SIG-M5 (cell line): ENCODE data around the gene STN1.
"Not testable (repeated sequence)": the region's sequence is repeated elsewhere in the genome, so short reads cannot be mapped to it uniquely, and the experiment has no call there.

Source experiments
- DNase-seq: peaks from one replicate; lab custom pipeline; 2025; lab: John Stamatoyannopoulos, UW

STN1 gene

DNA sequence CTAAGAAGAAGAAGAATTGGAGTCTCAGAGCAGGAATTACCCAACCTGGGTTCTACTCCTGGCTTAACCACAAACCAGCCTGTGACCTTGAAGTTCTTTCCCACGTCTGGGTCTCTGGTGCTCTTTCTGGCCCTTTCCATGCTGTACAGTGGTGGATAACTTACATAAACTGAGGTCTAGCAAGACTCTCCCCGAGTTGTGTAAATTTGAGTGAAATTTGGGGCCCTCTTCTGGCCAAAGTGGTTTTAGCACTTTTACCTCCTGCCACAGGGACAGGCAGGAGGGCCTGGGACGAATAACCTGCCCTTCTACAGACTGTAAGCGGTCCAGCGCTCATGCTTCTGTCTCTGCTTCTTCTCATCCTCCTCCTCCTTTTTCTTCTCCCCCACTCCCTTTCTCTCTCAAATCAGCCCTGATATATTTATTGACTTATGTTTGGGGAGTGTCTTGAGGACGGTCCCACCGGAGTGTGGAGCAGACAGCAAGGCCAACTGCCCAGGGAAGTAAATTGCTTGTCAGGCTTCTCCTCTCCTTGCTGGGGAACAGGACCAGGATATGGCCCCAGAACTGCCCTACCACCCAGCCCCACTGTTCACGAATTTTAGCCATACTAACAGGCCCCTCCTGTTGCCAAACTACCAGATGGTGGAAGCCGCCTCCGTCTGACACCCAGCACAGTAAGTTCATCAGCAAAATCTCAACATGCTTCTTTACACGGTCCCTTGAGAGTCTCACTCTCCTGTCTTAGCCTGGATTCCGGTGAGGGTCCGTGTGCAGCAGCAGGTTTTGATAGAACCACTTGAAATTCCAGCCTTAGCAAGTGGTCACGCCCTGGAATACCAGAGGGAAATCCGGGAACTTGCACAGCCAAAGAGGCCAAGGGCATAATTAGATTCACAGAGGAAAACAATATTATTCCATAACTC is 58.6 kb downstream of the STN1 start:
- DNase-seq = no peak

DNA sequence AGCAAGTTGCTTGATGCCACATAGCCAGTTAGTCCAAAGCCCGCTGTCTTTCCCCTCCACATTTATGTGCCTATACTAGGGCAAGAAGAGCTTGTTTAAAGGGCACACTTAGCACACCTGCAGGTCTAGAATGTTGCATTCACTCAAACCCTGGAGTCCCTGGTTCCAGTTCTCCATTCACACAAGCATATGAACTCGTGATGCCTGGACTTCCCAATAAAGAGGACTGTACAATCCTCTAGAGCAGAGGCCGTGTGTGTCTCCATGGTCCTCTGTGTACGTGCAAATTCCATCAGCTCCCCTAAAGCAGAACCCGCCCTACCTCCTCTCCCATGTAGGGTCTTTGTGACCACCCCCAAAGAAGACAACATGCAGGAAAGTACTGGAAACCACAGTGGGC is 59.6 kb downstream of the STN1 start:
- DNase-seq = no peak

DNA sequence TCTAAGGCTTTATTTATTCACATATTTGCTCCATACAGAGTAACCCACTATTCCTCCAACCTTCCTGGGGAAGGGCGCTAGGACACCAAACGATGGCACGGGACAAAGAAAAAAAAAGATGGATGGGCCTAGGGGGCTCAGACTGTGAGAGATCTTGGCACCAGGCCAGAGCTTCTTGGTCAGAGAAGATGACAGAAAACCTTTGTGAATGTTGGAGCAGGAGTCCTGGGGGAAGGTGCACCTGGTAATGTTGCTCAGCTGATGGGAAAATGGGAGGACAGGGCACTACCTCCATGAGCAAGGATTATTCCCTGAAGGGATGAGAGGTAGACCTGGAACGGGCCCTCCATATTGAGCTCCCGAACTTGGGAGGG is 61.2 kb downstream of the STN1 start:
- DNase-seq = no peak

DNA sequence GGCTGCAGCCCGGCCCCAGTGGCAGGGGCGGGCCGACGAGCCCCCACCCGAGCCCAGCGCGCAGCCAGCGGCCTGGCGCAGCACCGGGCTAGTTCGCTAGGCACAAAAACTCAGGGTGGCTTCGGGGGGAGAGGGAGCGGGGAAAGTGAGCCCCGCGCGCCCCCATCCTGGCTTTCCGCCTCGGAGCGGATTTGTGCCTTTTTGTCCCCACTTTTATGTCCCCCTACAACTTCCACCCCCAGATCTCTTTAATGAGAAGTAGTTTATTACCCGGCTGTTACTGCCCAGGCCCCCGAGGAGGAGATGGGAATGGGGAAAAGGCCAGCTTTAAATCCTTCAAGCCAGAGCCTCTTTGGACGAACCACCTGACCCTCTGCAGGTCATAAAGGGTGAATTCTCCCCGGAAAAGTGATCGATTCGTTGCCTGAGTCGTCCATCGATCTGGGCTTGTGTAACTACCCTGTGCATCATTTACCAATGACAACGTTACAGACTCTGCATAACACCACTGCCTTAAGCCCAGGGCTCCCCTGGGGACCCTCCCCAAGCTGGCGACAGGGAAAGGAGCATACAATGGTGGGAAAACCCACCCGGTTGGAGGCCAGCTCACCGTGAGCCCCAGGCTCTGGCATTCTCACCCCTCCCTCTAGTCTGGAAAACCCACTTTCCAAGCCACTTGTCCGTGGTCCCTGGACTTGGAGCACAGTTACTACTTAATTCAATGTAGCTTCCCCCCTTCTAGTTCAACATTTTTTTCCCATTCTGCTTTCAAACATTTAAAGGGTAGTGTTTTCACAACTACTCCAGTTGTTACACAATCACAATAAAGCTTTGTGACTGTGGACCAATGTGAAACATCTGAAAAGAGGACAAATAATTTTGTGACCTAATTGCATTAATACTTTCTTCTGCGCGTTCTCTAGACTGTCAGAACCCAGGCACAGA is 61.9 kb downstream of the STN1 start:
- no peak for DNase-seq

DNA sequence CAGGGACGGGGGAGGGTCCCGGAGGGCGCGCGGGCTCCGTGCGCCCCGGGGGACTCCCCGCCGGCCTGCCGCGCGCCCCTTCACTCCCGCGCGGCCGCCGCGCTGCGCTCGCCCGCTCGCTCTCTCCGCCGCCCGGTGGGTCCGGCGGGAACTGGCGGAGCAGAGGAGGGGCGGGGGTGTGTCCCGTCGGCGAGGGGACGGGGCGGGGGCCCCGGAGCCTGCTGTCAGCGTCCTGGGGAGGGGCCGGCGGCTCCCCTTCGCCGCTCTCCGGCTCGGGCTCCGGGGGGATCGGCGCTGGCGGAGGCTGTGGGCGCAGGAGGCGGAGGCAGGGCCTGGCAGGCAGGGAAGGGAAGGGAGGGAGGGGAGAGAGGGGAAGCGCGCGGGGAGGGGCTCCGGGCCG is 62.6 kb downstream of the STN1 start, which contains the start of gene SH3PXD2A:
Gene SH3PXD2A, minus strand, starts transcription at position 153 of the 400 bp plus-strand sequence. CDS start 310 bp downstream, outside the sequence.
- DNase-seq = no peak

DNA sequence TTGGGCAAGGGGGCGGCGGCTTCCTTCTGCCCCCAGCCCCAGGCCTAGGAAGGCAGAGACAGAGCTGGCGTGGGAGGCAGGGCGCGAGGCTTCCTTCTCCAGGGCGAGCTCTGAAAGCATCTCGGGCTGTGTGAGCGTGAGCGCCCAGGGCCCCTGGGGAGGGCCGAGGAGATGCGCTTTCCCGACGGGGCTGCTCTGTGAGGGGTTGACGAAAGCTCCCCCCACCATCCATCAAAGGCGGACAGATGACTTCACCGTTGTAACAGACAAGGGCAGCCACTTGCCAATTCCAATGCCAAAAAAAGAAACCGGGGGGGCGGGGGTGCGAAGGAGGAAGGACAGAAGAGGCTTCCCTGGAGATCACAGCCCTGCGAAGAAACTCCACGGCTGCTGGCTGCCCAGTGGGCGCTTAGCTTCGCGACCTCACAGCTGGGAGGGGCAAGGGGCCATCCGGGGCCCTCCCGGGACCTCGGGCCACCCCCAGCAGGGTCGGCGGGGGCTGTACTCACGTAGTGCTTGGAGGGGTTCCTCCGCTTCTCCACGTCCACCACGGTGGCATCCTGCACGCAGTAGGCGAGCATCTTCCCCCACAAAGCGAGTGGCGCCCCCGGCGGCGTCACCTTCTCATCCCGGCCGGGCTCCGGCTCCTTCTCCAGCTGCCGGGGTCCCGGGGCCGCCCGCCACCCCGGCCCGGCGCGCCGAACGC is 63.1 kb downstream of the STN1 start:
- DNase-seq = no peak

DNA sequence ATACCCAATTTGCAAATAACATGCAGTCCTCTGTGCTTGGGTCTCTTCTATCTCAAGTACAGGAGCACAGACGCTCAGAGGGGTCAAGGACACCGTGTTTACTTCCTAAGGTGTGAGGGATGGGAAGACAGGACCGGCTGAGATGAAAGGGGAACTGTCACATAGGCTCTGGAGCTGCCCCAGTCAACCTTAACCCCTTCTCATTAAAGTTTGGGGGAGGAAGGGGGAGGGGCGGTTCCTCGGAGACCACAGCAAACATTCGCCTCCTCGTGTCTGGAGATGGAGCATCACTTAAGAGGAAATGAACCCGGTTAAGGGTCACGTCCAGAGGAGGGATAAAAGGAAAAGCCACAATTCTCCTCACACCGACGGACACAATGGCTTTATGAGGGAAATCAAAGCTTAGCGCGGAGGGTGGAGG is 63.7 kb downstream of the STN1 start:
- no peak for DNase-seq

DNA sequence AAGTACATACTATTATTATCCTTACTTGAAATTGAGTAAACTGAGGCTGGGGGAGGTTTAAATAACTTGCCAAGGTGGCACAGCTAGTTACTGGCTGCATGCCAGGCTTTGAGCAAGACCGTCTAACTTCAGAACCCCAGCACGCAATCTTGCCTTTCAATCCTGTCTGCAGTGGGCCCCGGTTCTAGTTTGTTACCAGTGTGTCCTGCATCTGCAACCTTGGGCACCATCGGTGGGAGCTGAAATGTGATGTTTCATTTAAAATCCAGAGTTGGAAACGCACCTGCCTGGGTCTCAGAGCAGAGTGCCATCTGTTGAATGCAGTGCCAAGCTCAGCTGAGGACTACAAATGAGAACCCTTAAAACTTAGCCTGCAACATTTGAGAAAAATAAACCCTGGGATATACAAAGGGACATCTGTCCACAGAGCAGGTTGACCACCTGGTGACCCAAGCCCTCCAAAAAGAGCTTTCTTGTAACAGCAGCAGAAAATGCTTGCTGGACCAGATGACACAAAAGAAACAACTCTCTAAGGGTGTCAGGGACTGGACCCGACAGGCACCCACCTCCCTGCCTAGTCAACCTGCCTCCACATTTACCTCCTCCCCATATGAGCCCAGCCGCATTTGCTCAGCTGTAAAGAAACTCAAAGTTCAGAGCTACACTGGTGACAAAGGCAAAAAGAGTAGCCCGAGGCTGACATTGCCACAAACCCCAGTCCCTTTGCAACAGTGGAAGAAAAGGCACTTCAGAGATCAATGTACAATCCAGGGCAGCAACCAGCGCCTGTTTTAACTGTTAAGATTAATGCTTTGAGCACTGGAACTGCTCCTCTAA is 64.3 kb downstream of the STN1 start:
- DNase-seq = no peak

DNA sequence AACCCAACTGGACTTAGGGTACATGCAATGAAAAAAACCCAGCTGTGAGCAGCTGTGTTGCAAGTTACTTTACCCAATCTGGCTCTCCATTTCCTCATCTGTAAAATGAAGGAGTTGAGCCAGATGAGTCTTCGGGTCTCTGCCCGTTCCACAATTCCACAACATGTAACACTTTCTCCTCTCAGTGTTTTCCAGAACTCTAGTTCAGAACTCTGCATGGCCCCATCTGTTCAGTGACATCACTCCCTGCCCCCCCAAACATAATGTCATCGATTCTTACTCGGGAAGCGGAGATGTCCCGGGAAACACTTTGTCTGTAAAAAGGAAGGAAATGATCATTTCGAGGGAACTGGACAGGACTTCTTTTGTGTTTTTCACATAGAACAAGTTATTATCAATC is 65.1 kb downstream of the STN1 start:
- DNase-seq = no peak

DNA sequence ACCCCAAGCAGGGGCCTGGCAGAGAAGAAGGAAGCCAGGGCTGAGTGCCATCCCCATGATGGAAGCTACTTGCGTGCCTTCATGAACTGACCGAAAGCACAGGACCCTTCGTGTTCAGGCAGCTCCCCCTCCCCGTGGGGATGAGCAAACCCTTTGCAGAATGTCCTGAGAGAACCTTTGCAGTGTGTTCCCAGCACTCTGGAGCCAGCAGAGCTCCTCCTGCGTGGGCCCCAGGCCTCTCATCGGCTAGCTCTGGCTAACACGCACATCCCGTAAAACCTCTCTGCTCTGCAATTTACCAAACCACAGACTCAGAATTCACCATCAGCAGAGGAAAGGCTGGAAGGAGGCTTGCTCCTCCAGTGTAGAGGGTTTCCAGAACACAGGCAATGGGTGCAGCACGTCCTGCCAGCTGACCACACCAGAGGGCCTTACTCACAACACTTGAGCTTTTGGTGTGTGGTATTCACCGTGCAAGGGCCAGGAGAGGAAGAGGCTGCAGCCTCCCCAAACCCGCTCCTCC is 65.7 kb downstream of the STN1 start:
- no peak for DNase-seq

DNA sequence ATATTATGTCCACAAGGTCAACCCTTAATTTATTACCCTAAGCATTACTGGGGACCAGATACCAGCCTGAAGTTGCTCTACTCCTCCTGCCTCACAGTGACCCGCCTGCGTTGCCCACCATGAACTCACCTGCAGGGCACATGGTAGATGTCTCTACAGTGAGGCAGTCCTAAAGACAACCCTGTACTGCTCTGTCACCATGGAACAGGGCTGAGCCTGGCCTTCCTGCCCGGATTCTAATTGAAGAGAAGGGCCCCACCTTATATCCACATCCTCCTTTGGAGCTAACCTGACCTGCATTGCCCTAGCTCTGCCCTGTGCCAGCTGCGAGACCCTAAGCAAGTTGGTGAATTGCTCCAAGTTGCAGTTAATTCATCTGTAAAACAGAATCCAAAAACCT is 66.7 kb downstream of the STN1 start:
- no peak for DNase-seq

DNA sequence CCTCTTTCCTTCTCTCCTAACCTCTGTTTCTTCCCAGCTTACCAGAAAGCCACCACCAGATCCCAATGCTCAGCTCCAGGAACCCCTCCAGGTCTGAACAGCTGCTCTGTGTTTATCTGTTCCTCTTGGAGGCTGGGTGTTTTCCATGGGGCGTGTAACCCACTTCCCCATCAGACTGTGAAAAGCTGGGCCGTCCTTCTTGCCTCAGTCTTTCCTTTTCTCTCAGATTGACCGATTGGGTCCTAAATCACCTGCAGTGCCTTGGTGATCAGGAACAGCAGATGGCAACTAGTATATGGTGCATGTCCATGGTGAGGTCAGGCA is 67.5 kb downstream of the STN1 start:
- DNase-seq = no peak

DNA sequence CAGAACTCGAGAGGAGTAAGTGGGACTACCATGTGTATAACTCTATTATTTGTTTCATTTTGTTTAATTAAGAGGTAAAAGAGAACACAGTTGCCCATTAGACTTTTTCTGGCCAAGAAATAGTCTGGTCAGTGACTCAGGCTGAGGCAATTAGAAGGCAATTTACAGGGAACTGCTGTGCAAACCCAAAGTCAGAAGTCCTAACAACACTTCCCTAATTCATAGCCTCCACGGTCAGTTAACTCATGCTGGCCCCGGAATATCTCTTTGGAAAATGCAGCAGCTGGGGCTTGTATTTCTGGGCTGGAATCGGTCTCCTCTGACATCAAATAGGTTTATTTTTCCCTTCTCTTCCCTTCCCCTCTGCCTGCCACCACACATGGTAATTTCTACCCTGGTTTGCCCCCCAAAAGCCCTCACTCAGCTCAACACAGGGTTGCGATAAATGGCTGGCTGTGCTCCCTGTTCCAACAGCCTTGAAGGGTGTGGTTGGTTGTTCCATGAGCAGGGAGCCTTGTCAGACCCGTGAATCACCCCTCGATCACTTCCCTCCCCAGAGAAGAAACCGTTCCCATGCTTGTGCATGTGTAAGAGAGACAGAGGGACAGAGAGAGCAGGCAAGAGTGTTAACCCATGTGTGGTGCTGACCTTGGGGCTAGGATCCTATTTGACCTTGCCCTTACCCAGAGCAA is 68.0 kb downstream of the STN1 start:
- DNase-seq = no peak

DNA sequence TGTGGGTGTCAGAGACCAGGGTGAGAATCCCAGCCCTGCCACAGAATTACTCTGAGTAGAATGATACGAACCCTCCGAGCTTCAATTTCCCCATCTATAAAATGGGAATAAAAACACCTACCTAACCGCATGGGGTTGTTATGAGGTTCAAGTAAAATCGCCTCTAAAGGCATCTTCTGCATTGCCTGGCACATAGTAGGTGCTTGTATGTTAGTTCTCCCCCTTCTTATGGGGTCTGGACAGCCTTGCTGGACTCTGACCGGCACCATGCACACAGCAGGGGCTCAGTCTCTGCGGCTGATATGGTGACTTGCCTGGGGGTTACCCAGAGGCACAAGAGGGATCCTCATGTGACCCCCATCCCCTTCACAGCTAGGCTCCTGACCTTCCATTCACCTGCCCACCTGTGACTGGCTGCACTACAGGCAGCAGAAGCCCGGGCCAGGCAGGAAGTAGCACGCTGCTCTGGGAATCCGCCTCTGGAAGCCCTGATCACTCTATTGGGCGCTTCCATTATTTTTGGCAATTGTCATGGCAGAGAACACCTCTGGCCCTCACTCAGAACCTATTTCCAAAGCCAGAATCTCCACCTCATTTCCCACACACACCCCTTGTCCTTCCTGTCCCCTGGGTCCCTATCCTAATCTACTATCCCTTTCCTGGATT is 68.6 kb downstream of the STN1 start:
- no peak for DNase-seq

DNA sequence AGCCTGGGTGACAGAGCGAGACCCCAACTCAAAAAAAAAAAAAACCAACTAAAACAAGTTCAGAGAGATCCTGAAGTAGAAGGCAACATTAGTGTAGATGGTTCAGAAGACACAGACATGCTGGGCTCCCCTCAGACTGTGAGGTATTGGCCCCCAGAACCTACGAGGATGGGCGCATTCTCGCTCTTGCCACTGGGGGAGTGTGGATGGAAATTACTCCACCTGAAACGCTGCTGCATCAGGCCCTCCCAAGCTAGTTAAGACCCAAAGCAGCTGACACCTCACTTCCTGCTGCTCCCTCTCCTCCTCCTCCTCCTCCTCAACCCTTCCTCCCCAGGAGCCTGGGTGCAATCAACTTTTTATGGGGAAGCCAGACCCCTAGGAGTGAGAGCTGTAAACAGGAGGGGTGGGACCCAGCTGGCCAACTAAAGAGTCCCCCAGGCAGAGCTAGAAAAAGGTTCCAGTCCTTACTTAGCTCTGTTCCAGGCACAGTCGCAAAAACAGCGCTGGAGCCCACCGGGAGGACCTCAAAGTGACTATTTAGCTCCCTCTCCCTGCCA is 70.0 kb downstream of the STN1 start:
- no peak for DNase-seq

DNA sequence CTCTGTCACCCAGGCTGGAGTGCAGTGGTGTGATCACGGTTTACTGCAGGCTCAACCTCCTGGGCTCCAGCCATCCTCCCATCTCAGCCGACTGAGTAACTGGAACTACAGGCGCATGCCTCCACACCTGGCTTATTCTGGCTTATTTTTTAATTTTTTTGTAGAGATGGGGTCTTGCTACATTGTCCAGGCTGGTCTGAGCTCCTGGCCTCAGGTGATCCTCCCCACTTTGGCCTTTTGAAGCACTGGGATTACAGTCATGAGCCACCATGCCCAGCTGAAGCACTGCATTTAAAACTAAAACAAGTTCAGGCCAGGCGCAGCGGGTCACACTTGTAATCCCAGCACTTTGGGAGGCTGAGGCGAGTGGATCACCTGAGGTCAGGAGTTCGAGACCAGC is 70.6 kb downstream of the STN1 start:
- no peak for DNase-seq

DNA sequence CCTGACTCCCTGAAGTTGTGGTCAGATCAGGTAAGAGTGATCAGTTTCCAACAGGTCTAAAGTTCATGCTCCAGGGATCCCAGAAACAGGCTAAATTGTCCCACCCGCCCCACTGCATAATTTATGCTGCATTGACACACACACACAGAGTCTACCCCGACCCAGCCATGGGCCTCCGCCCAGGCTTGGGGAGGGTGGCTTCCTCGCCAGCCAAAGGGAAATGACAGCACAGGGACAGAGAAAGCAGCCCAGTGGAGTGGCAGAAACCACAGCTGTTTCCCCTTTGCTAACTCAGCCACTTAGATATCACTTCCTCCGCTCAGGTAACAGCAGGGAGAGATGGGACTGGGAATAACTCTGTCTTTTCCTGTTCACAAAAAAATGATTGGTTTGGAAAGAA is 72.0 kb downstream of the STN1 start:
- no peak for DNase-seq

DNA sequence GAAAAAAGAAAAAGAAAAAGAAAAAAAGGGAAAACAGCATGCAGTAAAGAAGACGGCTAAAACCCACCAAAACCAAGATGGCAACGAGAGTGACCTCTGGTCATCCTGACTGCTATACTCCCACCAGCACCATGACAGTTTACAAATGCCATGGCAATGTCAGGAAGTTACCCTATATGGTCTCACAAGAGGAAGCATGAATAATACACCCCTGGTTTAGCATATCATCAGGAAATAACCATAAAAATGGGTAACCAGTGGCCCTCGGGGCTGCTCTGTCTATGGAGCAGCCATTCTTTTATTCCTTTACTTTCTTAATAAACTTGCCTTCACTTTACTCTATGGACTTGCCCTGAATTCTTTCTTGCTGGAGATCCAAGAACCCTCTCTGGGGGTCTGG is 72.6 kb downstream of the STN1 start:
- not testable (repeated sequence) for DNase-seq

DNA sequence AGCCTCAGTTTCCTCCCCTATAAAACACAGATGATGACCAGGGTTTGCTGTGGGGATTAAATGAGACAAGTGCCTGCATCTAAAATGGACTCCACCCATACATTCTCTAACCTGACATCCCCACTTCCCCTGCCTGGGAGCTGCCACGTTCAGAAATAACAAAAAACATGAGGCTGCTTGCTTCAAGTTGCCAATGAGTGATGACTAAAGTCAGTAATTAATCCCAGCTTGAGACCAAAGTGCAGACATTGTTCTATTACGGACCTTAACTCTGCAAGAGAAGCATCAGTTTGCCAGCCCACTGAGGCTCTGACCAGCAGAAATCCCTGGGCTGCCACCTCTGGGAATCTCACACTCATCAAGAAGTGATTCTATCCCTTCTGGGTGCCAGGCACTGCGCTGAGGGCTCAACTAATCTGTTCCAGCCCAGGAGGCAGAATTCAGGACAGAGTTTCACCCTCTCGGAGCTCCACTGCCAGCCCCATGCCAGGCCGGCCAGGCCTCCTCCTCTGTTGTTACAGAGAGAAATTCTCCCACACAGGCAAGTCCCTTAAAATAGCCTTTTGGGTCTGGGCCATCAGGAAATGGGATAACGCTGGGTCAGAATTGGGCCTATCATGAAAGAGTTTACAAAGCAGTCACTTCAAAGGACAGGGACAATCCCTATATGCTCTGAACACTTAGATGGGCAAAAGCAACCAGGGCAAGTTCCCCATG is 74.0 kb downstream of the STN1 start:
- DNase-seq = no peak
